HG02973 (cell line): ENCODE data around the gene SPHKAP.
"Not testable (repeated sequence)": the region's sequence is repeated elsewhere in the genome, so short reads cannot be mapped to it uniquely, and the experiment has no call there.

Experiments
- ATAC-seq: cut with Tn5 transposase; IDR thresholded peaks from one replicate; pipeline ENCODE4 v1.9.1; 2021; ENCODE audit warnings: moderate library complexity; ENCODE audit not compliant: unreplicated experiment

The SPHKAP gene, protein sequence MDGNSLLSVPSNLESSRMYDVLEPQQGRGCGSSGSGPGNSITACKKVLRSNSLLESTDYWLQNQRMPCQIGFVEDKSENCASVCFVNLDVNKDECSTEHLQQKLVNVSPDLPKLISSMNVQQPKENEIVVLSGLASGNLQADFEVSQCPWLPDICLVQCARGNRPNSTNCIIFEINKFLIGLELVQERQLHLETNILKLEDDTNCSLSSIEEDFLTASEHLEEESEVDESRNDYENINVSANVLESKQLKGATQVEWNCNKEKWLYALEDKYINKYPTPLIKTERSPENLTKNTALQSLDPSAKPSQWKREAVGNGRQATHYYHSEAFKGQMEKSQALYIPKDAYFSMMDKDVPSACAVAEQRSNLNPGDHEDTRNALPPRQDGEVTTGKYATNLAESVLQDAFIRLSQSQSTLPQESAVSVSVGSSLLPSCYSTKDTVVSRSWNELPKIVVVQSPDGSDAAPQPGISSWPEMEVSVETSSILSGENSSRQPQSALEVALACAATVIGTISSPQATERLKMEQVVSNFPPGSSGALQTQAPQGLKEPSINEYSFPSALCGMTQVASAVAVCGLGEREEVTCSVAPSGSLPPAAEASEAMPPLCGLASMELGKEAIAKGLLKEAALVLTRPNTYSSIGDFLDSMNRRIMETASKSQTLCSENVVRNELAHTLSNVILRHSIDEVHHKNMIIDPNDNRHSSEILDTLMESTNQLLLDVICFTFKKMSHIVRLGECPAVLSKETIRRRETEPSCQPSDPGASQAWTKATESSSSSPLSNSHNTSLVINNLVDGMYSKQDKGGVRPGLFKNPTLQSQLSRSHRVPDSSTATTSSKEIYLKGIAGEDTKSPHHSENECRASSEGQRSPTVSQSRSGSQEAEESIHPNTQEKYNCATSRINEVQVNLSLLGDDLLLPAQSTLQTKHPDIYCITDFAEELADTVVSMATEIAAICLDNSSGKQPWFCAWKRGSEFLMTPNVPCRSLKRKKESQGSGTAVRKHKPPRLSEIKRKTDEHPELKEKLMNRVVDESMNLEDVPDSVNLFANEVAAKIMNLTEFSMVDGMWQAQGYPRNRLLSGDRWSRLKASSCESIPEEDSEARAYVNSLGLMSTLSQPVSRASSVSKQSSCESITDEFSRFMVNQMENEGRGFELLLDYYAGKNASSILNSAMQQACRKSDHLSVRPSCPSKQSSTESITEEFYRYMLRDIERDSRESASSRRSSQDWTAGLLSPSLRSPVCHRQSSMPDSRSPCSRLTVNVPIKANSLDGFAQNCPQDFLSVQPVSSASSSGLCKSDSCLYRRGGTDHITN (N-terminal part only)

DNA sequence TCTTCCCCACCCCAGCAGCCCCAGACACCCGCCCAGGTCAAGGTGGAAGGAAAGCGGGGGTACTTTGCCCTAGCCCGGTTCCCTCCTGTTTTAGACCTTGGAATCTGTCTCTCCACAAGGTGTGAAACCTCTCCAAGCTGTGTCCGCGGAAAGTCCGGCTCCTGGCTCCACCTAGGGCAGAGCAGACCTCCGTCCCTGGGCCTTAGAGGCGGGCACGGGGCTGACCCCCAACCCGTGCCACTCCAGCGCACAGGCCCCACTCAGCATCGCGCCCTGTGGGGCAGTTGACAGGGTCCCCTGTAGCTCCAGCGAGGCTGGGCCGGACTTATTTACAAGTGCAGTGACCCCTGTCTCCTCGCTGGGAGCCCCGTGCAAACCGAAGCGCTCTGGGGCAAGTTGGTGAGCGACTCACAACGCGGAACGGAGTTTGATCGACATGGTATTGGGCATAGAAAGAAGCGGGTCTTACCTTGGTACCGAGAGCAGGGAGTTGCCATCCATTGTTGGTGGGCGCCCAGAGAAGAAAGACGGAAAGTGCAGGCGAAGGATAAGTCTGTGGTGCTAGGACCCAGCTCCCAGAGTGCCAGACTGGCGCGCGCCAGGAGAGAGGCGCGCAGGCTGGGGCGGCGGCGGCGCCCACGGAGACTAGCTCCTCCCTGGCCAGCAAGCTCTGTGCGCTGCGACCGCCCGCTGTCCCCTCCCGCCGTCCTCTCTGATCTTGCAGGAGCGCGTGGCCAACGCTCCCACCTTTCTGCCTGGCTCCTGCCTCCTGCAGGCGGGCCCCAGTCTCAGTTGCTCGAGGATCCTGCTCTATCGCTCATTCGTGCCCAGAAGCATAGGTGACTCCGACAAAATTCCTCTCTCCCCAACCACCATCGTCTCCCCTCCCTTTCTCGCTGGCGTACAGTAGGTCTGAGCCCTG, at the start of gene SPHKAP:
Gene SPHKAP, minus strand, starts transcription at position 590 of the 922 bp plus-strand sequence. Its CDS starts 89 bp downstream, at position 501.
- ATAC-seq: no peak

- no peak for ATAC-seq
Observed at GRCh38 chr2:228227466-228227865, 46.0 kb upstream of the SPHKAP start.

- ATAC-seq: no peak
Observed at GRCh38 chr2:228224410-228224809, 42.9 kb upstream of the SPHKAP start.

DNA sequence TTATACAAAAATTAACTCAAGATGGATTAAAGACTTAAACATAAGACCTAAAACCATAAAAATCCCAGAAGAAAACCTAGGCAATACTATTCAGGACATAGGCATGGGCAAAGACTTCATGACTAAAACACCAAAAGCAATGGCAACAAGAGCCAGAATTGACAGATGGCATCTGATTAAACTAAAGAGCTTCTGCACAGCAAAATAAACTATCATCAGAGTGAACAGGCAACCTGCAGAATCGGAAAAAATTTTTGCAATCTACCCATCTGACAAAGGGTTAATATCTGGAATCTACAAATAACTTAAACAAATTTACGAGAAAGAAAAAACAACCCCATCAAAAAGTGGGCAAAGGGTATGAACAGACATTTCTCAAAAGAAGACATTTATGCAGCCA, 37.1 kb upstream of the SPHKAP start:
- not testable (repeated sequence) for ATAC-seq

GRCh38 chr2:228197504-228197903, 16.0 kb upstream of the SPHKAP start:
- no peak for ATAC-seq

DNA sequence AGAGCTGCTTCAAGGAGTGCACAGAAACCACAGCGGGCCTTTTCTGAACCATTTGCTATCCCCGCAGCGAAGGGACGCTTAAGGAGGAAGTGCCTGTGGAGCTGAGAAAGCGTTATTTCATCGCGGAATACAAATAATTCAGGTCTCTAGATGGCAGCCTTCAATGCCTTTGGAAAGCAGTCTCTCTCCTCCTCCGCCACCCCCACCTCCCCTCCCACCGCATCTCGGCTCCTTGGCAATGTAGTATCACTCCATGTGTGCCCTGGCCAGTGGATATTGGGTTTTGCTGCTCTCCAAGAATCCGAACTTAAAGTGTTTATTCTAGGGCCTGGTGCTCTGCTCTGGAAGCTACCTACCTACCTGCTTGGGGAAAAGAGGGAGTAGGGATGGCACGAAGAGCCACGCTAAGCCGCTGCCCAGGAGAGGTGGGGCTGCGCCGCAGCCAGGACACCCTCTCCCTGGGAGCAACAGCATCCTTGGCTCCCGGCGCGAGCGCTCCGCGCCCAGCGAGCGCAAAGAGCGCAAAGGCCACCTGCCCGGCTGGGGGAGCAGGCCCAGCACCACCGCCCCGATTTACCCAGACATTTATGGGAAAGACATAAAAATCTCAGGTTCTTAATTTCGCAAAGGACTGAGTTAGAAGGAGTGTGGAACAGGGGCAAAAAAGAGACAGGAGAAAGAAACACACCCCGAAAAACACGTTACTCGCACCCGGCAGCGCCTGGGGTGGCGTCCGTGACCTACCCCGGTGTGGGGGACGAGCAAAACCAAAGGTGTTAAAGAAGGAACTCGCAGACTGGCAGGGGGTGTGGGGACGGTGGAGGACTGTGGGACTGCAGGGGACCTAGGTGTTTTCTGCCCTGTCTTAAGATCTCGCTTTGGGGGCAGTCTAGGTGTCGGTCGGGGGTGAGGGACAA, 1.0 kb downstream of the SPHKAP start:
- ATAC-seq: no peak

DNA sequence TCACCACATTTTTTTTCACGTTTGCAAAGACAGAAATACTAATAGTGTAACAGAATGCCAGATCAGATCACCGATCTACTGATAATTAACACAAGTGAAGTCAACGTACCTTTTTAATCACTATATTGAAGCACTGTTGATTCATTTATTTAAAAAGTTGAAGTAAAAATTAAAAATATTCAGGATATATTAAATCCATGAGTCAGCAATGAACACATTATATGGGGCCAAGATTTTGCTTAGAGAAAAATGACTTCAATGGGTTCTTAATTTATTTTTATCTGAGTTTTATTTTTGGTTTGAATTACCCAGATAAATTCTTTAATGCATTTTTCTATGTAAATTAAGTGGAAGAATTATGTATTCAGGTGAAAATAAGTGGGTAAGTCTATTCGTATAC, 14.2 kb downstream of the SPHKAP start:
- no peak for ATAC-seq

- no peak for ATAC-seq
Observed at GRCh38 chr2:228164718-228165117, 16.8 kb downstream of the SPHKAP start.

DNA sequence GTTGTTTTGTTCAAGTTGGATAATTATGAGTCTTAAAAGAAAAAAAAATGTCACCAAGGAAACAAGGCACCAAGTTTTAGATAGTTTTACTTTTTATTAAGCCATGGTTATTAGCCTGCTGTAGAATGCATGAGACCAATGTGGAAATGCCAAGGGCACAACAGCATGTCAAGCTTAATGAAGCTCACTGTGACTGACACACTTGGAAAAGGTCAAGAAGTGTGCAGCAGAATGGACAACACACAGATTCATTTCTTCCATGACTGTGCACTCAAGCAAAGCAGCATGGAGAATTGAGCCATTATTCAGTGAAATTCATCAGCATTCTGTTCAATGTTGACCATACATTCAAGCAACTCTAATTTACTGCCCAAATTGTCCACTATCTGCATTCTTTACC, 23.6 kb downstream of the SPHKAP start:
- ATAC-seq: no peak

DNA sequence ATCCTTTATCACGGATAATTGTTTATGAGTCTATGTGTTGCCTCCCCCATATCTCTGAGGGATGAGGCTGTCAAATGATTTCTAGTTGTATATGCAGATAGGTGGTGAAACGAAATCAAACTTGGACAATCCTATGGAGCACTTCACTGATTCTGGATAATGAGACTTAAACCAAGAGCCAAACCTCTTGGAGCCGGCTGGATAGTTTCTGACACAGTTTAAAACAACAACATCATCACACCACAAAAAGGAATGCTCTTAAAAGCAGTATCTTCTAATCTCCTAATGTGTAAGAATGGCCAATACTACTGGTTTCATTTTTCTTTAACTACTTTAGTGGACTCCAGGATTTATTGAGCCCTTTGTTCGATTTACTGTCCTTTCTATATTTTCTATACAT, 36.5 kb downstream of the SPHKAP start:
- no peak for ATAC-seq

DNA sequence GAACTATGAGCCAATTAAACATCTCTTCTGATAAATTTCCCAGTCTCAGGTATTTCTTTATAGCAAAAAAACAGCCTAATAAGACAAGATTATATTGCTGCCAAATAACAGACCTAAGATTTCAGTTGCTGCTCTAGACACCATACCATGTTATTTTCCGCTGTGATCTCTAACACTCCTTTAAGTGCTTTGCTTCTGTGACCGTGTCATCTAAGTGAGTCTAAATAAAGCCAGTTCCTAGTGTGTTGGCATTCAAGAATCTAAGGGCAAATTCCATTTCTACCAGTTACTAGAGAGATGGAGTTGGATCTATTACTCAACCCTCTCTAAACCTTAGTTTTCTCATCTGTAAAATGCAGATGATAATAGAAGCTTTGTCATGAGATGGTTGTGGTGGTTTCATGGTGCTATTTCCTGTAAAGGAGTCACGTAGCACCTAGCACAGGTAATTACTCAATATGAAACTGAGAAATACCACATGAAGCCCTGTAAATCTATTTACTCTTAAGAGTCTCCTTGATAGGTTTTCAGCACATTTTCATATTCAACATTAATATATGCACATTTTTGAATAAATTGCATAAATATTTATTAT, 40.5 kb downstream of the SPHKAP start:
- peak; percentile 99 for ATAC-seq

- no peak for ATAC-seq
Observed at GRCh38 chr2:228136027-228136426, 45.5 kb downstream of the SPHKAP start.

GRCh38 chr2:228135300-228135699, 46.2 kb downstream of the SPHKAP start:
- no peak for ATAC-seq

GRCh38 chr2:228131833-228132232, 49.7 kb downstream of the SPHKAP start:
- no peak for ATAC-seq

DNA sequence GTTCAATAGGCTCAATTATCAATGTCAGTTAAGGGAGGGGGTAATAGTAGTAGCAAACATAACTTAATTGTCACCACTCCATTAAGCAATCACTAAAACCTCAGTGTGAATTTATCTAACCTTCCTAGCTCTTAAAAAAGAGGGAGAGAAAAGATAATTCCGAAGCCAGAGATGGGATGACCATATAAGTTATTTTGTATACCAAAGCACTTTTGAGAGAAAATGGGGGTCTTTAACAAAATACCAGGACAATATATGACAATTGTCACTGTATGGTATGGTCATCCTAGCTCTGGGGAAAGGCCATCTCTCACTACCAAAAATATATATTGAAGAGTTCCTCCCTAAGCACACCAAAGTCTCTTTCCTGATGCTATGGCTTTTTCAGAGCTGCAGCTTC, 55.1 kb downstream of the SPHKAP start:
- ATAC-seq: no peak

GRCh38 chr2:228118940-228119339, 62.5 kb downstream of the SPHKAP start:
- ATAC-seq: no peak

DNA sequence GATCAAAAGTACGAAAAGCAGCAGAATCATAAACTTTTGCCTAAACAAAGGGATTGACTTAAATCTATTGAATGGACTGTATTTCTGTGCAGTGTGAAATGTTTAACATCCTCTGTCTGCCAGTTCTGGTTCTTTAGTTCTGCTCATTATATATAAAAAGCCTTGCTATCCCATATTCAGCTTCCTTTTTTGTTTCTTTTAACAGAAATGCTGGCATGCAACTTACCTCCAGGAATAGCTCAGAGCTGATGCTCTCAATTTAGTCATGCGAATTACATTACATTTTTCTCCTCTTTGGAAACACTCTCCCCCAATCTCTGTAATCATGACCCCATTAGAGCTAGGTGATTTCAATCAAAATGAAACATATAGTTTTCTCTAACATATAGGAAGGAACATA, 73.6 kb downstream of the SPHKAP start:
- no peak for ATAC-seq

GRCh38 chr2:228105526-228106250, 75.8 kb downstream of the SPHKAP start:
- ATAC-seq: no peak
